ENCODE results near the gene HNRNPC.
"Not testable (repeated sequence)": the region's sequence is repeated elsewhere in the genome, so short reads cannot be mapped to it uniquely, and the experiment has no call there.

Gene HNRNPC

DNA sequence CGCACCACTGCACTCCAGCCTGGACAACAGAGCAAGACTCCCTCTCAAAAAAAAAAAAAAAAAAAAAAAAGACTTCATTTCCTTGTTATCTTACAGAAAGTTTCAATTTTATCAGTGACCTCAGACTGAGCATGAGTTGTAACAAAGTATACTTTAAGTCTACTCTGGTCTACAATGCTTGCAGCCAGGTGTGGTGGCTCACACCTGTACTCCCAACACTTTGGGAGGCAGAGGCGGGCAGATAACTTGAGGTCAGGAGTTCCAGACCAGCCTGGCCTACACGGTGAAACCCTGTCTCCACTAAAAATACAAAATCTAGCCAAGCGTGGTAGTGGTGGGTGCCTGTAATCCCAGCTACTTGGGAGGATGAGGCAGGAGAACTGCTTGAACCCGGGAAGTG is 18.0 kb downstream of the HNRNPC start:
- H3K4me3 ChIP-seq (ENCODE audit: low read depth, low read length): no peak overlapping the region
- DNase-seq (ENCODE audit: low read depth): no peak

DNA sequence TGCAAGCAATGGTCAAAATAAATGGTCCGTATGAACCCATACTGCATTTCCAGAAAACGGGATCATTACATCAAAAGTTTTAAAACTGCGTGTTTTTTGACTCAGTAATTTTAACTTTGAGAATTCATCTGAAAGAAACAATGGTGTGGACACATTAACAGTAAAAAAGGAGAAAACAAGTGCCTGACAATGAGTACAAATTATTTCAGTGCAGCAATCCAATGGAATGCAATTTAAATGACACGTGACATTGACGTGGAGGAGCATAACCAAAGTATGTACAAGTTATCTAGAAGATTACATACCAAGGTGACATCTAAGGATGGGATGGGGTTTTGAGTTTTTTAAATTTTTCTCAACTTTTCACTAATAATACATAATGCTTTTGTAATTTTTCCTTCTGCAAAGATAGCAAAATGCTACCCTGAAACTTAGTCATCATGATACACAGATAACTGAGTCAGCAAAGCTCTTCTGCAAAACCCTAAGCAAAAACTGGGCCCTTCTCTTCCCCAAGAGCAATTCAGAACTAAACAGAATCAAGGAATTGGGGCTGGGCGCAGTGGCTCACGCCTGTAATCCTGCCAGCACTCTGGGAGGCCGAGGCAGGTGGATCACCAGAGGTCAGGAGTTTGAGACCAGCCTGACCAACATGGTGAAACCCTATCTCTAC is 20.4 kb downstream of the HNRNPC start:
- no peak overlapping the region for H3K4me3 ChIP-seq (ENCODE audit: low read depth, low read length)
- DNase-seq (ENCODE audit: low read depth): no peak

DNA sequence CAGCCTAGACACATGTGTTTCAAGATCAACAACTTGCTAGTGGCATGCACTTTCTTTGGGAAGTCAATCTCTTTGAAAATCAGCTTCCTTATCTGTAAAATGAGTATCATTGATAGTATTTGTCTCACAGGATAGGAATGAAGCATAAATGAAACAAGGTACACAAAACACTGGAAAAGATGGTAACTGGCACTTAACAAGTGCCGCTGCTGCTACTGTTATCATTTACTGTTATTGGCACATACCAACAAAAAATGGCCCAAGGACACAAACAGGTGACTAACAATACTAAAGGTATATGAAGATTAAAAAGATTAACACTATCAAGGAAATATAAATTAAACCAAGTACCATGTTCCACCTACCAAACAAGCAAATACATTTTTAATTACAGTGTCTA is 20.9 kb downstream of the HNRNPC start:
- H3K4me3 ChIP-seq (ENCODE audit: low read depth, low read length): no peak overlapping the region
- no peak for DNase-seq (ENCODE audit: low read depth)

GRCh38 chr14:21245813-21246212 is 23.4 kb downstream of the HNRNPC start:
- DNase-seq (ENCODE audit: low read depth): no peak
- no peak overlapping the region for H3K4me3 ChIP-seq (ENCODE audit: low read depth, low read length)

GRCh38 chr14:21244544-21244943 is 24.7 kb downstream of the HNRNPC start:
- DNase-seq (ENCODE audit: low read depth): no peak
- no peak overlapping the region for H3K4me3 ChIP-seq (ENCODE audit: low read depth, low read length)

DNA sequence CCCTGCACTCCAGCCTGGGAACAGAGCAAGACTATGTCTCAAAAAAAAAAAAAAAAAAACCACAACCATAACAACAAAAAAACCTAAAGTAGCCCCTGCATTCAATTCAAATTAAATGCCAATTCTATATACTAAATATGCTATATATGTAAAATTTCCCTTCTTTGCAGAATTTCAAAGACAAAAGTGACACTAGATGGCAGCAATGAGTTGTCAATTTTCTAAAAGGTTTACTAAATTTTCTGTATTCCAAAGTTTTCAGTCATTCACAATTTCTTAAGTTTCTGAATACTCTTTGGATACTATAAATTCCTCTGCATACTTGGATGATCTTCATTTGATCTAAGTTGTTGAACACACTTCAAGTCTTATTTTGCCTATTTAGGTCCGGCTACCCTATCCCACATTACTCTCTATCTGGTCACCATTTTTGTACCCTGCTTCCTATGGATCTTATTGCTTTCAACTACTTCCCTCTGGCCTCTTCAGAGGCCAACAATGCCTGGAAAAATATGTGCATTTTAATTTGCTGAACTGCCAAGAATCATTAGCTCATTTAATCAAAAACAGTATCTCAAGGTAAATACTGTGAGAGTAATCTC is 27.9 kb downstream of the HNRNPC start:
- no peak for DNase-seq (ENCODE audit: low read depth)
- H3K4me3 ChIP-seq (ENCODE audit: low read depth, low read length): no peak overlapping the region

DNA sequence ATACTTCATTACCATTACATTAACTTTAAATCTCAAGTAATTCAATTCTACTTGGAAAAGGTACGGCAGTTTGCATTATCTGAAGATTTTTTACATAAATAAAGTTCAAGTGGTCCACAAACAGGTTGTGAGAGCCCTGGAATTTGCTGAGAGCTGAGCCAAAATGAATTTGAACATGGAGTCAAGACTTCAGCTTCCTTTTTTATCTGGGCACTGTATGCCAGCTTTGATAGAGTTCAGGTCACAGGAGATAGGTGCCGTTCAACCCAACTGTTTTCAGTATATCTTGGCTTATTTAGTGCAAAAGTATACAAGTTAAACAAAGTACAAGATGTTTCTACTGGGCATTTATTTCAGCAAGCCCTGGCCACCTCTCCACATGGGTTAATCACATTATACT is 28.8 kb downstream of the HNRNPC start:
- DNase-seq (ENCODE audit: low read depth): no peak
- no peak overlapping the region for H3K4me3 ChIP-seq (ENCODE audit: low read depth, low read length)

- H3K4me3 ChIP-seq (ENCODE audit: low read depth, low read length): no peak overlapping the region
- DNase-seq (ENCODE audit: low read depth): no peak
These were observed 30.3 kb downstream of the HNRNPC start for GRCh38 chr14:21238823-21239518.

- no peak overlapping the region for H3K4me3 ChIP-seq (ENCODE audit: low read depth, low read length)
- no peak for DNase-seq (ENCODE audit: low read depth)
These were observed 32.1 kb downstream of the HNRNPC start for GRCh38 chr14:21236948-21237797.

- H3K4me3 ChIP-seq (ENCODE audit: low read depth, low read length): no peak overlapping the region
- DNase-seq (ENCODE audit: low read depth): no peak
These were observed 35.1 kb downstream of the HNRNPC start for GRCh38 chr14:21234112-21234511.

DNA sequence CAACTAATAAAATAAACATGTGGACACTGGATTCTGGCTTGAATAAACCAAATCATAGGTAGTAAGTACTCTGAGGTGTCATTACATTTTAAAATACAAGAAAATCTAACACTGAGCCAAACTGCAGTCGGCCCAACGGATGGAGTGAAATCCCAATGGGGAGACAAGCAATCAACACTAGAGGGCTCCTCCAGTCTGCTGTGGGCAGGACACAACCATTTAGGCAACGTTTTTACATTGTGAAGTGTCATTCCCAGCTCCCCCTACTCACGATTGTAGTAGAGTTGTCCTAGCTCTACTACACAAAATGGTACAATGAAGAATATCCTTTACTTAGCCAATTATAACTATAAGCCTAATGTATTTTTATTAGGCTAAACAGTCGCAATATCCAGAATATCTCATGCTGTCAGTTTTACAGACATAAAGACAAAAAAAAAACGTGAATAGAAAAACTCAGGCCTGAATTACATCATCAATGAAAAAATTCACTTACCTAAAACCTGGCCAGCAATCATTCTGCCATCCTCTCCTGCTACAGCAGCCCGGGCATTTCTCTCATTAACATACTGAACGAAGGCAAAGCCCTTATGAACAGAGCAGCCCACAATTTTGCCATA is 35.7 kb downstream of the HNRNPC start:
- no peak overlapping the region for H3K4me3 ChIP-seq (ENCODE audit: low read depth, low read length)
- DNase-seq (ENCODE audit: low read depth): no peak

- no peak for DNase-seq (ENCODE audit: low read depth)
These were observed 38.1 kb downstream of the HNRNPC start for GRCh38 chr14:21231020-21231652.

GRCh38 chr14:21229821-21230220 is 39.4 kb downstream of the HNRNPC start:
- DNase-seq (ENCODE audit: low read depth): no peak

More at GRCh38 chr14:21231020-21231652, 38.1 kb downstream of the HNRNPC start:
- no peak overlapping the region for H3K4me3 ChIP-seq (ENCODE audit: low read depth, low read length)

GRCh38 chr14:21227981-21228380 is 41.3 kb downstream of the HNRNPC start:
- no peak for DNase-seq (ENCODE audit: low read depth)

More at GRCh38 chr14:21229821-21230220, 39.4 kb downstream of the HNRNPC start:
- H3K4me3 ChIP-seq (ENCODE audit: low read depth, low read length): no peak overlapping the region

DNA sequence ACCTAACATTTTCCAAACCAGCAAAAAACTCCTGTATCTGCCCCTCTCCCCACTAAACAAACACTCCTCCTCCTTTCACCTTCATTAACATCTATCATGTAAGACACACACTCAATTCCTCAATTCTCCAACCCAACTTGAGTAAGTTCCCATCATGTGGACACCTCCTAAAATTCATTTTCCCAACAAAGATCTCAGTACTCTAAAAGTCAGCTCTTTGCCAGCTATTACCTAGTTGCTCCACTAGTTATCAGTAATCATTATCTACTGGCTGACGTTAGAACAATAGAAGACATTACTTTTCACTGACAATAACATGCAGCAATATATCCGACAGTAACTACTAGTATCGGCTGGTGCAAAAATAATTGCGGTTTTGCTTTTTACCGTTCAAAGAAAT is 42.1 kb downstream of the HNRNPC start:
- H3K4me3 ChIP-seq (ENCODE audit: low read depth, low read length): no peak overlapping the region
- no peak for DNase-seq (ENCODE audit: low read depth)

More at GRCh38 chr14:21227981-21228380, 41.3 kb downstream of the HNRNPC start:
- H3K4me3 ChIP-seq (ENCODE audit: low read depth, low read length): no peak overlapping the region

GRCh38 chr14:21226467-21226866 is 42.8 kb downstream of the HNRNPC start:
- DNase-seq (ENCODE audit: low read depth): no peak

DNA sequence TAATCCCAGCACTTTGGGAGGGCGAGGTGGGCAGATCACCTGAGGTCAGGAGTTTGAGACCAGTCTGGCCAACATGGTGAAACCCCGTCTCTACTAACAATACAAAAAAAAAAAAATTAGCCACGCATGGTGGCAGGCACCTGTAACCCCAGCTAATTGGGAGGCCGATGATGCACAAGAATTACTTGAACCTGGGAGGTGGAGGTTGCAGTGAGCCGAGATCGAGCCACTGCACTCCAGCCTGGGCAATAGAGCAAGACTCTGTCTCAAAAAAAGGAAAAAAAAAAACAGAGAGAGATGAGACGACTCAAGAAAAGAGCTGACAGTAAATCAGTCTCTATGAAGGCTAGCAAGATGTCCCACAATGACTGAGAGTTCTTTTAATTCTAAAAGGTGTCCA is 44.1 kb downstream of the HNRNPC start:
- DNase-seq (ENCODE audit: low read depth); H3K4me3 ChIP-seq (ENCODE audit: low read depth, low read length): not testable (repeated sequence)

More at GRCh38 chr14:21226467-21226866, 42.8 kb downstream of the HNRNPC start:
- H3K4me3 ChIP-seq (ENCODE audit: low read depth, low read length): no peak overlapping the region

DNA sequence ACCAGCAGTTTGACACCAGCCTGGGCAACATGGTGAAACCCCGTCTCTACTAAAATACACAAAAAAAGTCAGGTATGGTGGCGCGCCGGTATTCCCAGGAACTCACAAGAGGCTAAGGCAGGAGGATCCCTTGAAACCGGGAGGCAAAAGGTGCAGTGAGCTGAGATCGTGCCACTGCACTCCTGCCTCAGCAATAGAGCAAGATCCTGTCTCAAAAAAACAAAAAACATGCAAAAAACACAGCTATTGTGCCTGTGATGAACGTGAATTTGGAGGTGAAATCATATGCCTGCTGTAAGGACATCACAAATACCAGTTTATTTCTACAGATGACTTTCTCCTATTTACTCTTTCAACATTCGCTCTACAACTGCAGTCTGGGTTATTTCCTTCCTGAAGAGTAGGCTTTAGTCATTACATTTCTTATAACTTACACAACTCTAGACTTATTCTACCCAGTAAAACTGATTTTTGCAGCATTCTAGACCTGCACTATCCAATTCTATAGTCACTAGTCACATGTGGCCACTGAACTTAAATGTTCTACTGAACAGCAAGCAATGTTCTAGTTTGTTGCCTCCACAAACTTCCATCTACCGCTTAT is 48.3 kb downstream of the HNRNPC start:
- no peak for DNase-seq (ENCODE audit: low read depth)
- H3K4me3 ChIP-seq (ENCODE audit: low read depth, low read length): no peak overlapping the region
